Mesenchymal stem cell (in vitro differentiated cells and primary cell): ENCODE measurements around the gene IDH3A.
A peak's percentile ranks its signal among the peaks of the same experiment; 100 is the strongest.

Experiments used
- DNase-seq: peaks from one replicate; pipeline ENCODE4 v3.0.0-alpha.2; 2013
- H2AFZ ChIP-seq: one replicate; pipeline ENCODE4 v1.6.1; 2013; ENCODE audit warnings: low read depth, mild to moderate bottlenecking, control low read depth, inconsistent platforms, low read length, moderate library complexity
- H2AK5ac ChIP-seq: 2 replicates; pipeline ENCODE4 v1.6.1; 2013; ENCODE audit warnings: low read length, moderate library complexity, mild to moderate bottlenecking, inconsistent platforms; ENCODE audit not compliant: severe bottlenecking
- H2BK120ac ChIP-seq: one replicate; pipeline ENCODE4 v1.6.1; 2013; ENCODE audit warnings: low read depth, mild to moderate bottlenecking, inconsistent platforms, low read length, moderate library complexity
- H2BK12ac ChIP-seq, 2 experiments: one replicate each; pipeline ENCODE4 v1.6.1; 2013; ENCODE audit warnings: inconsistent platforms in 2 of 2, low read length in 2 of 2, mild to moderate bottlenecking in 2 of 2, moderate library complexity in 2 of 2, control low read depth in 1 of 2
- H2BK15ac ChIP-seq: one replicate; pipeline ENCODE4 v1.6.1; 2013; ENCODE audit warnings: mild to moderate bottlenecking, low read depth, inconsistent platforms; ENCODE audit not compliant: poor library complexity, severe bottlenecking
- H2BK5ac ChIP-seq: 2 replicates; pipeline ENCODE4 v1.6.1; 2013; ENCODE audit warnings: low read depth, mild to moderate bottlenecking, low read length, control low read depth, inconsistent platforms; ENCODE audit not compliant: poor library complexity, severe bottlenecking
- H3K14ac ChIP-seq, 2 experiments: one replicate each; pipeline ENCODE4 v1.6.1; 2013; ENCODE audit warnings: inconsistent platforms in 2 of 2, low read length in 2 of 2, control low read depth in 1 of 2, mild to moderate bottlenecking in 1 of 2, moderate library complexity in 1 of 2
- H3K18ac ChIP-seq, 2 experiments: one replicate each; pipeline ENCODE4 v1.6.1; 2013; ENCODE audit warnings: inconsistent platforms in 2 of 2, low read length in 2 of 2, control low read depth in 1 of 2, low read depth in 1 of 2, mild to moderate bottlenecking in 1 of 2
- H3K23ac ChIP-seq, 2 experiments: one replicate each; pipeline ENCODE4 v1.6.1; 2013; ENCODE audit warnings: inconsistent platforms in 2 of 2, low read length in 2 of 2, mild to moderate bottlenecking in 2 of 2, moderate library complexity in 2 of 2, control low read depth in 1 of 2
- H3K27ac ChIP-seq: 2 replicates; pipeline ENCODE4 v1.5.1; 2013; ENCODE audit warnings: mild to moderate bottlenecking, moderate library complexity, low read length, control low read depth, inconsistent platforms; ENCODE audit not compliant: poor library complexity, severe bottlenecking
- H3K27me3 ChIP-seq, 2 experiments: 2 replicates each; pipeline versions ENCODE4 v1.6.1 to v1.7.0; 2013; ENCODE audit warnings: low read length in 2 of 2, mild to moderate bottlenecking in 2 of 2, moderate library complexity in 2 of 2, control low read depth in 1 of 2, inconsistent platforms in 1 of 2; ENCODE audit not compliant: control insufficient read depth in 1 of 2, insufficient read depth in 1 of 2
- H3K36me3 ChIP-seq, 2 experiments: 2 replicates each; pipeline versions ENCODE4 v1.6.1 to v1.7.0; 2013; ENCODE audit warnings: low read length in 2 of 2, control low read depth in 1 of 2, inconsistent platforms in 1 of 2, low read depth in 1 of 2, mild to moderate bottlenecking in 1 of 2; ENCODE audit not compliant: insufficient read depth in 2 of 2, control insufficient read depth in 1 of 2
- H3K4ac ChIP-seq, 2 experiments: one replicate each; pipeline ENCODE4 v1.6.1; 2013; ENCODE audit warnings: inconsistent platforms in 2 of 2, low read length in 2 of 2, mild to moderate bottlenecking in 2 of 2, moderate library complexity in 2 of 2, control low read depth in 1 of 2, low read depth in 1 of 2
- H3K4me1 ChIP-seq: 2 replicates; pipeline ENCODE4 v1.6.1; 2013; ENCODE audit warnings: low read depth, low read length, control low read depth; ENCODE audit not compliant: control insufficient read depth, insufficient read depth
- H3K4me2 ChIP-seq: 2 replicates; pipeline ENCODE4 v1.6.1; 2013; ENCODE audit warnings: low read length, mild to moderate bottlenecking, inconsistent platforms; ENCODE audit not compliant: poor library complexity, severe bottlenecking
- H3K4me3 ChIP-seq, 2 experiments: 2 replicates each; pipeline versions ENCODE4 v1.5.1 to v1.7.0; 2013; ENCODE audit warnings: low read length in 2 of 2, mild to moderate bottlenecking in 2 of 2, control low read depth in 1 of 2, low read depth in 1 of 2; ENCODE audit not compliant: insufficient read depth in 1 of 2
- H3K79me1 ChIP-seq: replicated peaks from 2 replicates; pipeline ENCODE4 v1.6.1; 2013; ENCODE audit warnings: mild to moderate bottlenecking, control low read depth, low read length, inconsistent platforms; ENCODE audit not compliant: poor library complexity, severe bottlenecking
- H3K9ac ChIP-seq: 2 replicates; pipeline ENCODE4 v1.7.0; 2013; ENCODE audit warnings: mild to moderate bottlenecking, low read length, moderate library complexity
- H3K9me3 ChIP-seq: 2 replicates; pipeline ENCODE4 v1.7.0; 2013; ENCODE audit warnings: mild to moderate bottlenecking, low read length; ENCODE audit not compliant: control insufficient read depth
- H4K8ac ChIP-seq: one replicate; pipeline ENCODE4 v1.6.1; 2013; ENCODE audit warnings: inconsistent platforms, mild to moderate bottlenecking, low read length, moderate library complexity
- H4K91ac ChIP-seq: one replicate; pipeline ENCODE4 v1.6.1; 2013; ENCODE audit warnings: mild to moderate bottlenecking, low read length, inconsistent platforms
- WGBS: methylation state at CpG from one replicate; pipeline ENCODE4 v1.1.7; 2013; ENCODE audit warnings: mixed read lengths; 5-methylcytosine and 5-hydroxymethylcytosine counted together

Gene IDH3A

GRCh38 chr15:78129751-78130287, 19.3 kb upstream of the IDH3A start:
- H2AK5ac ChIP-seq = no peak overlapping the region
- 90% methylated on average over 5 of the region's 5 CpGs for WGBS
- H3K79me1 ChIP-seq = peaks cover 7% of the 10 kb centered on the region

GRCh38 chr15:78130466-78131294, 18.5 kb upstream of the IDH3A start:
- Histone ChIP-seq H4K8ac (peak overlapping the region; percentile 64), H2AK5ac (no peak overlapping the region), H3K14ac (no peak overlapping the region), H3K4me1 (peaks cover 13% of the 10 kb centered on the region), H2BK15ac (peak overlapping the region; percentile 71), H2BK12ac (no peak overlapping the region), H3K36me3 (no peaks in the 10 kb centered on the region), H2BK120ac (peak overlapping the region; percentile 7), H3K18ac (peak overlapping the region; percentile 50 to 54), H3K4me3 (peak overlapping the region; percentile 81 to 87), H2AFZ (peak overlapping the region; percentile 36), H4K91ac (peak overlapping the region; percentile 48), H3K4me2 (peak overlapping the region; percentile 69), H3K9ac (peak overlapping the region; percentile 91), H3K23ac (no peak overlapping the region), H3K27me3 (peaks cover 0 to 15% of the 10 kb centered on the region in 2 experiments), H3K9me3 (no peaks in the 10 kb centered on the region), H2BK5ac (no peak overlapping the region), H3K79me1 (peaks cover 7% of the 10 kb centered on the region), H3K4ac (peak overlapping the region; percentile 17 to 77), H3K27ac (no peak overlapping the region)
- 46% methylated on average over 34 of the region's 51 CpGs for WGBS
- no peak for DNase-seq

More at GRCh38 chr15:78129751-78130287, 19.3 kb upstream of the IDH3A start:
- H2BK5ac ChIP-seq = no peak overlapping the region
- no peak overlapping the region for H3K27ac ChIP-seq
- no peak overlapping the region for H3K14ac ChIP-seq
- peaks cover 13% of the 10 kb centered on the region for H3K4me1 ChIP-seq
- H3K23ac ChIP-seq = no peak overlapping the region
- no peaks in the 10 kb centered on the region for H3K9me3 ChIP-seq
- H3K18ac ChIP-seq = no peak overlapping the region
- H2AFZ ChIP-seq = no peak overlapping the region
- peaks cover 0 to 15% of the 10 kb centered on the region in 2 experiments for H3K27me3 ChIP-seq
- no peak for DNase-seq
- no peaks in the 10 kb centered on the region for H3K36me3 ChIP-seq
- no peak overlapping the region for H2BK15ac ChIP-seq
- H3K9ac ChIP-seq = no peak overlapping the region
- no peak overlapping the region for H2BK120ac ChIP-seq
- H3K4me2 ChIP-seq = no peak overlapping the region
- no peak overlapping the region for H4K91ac ChIP-seq
- peak overlapping the region in 1 of 2 experiments; percentile 4 for H2BK12ac ChIP-seq
- no peak overlapping the region for H4K8ac ChIP-seq
- peak overlapping the region in 1 of 2 experiments; percentile 13 for H3K4ac ChIP-seq
- H3K4me3 ChIP-seq = no peak overlapping the region

GRCh38 chr15:78131295-78132061, 17.7 kb upstream of the IDH3A start, which contains the start of gene CIB2:
Gene CIB2 (minus strand): TSS chr15:78131445. CDS start chr15:78131215, 230 bp downstream.
- peak; percentile 65 for DNase-seq
- Histone ChIP-seq H2BK120ac (peak within 1 kb of the TSS; percentile 83), H2AK5ac (peak within 1 kb of the TSS; percentile 6), H2BK5ac (no peak within 1 kb of the TSS), H3K23ac (peak within 1 kb of the TSS in 1 of 2 experiments; percentile 46), H3K79me1 (peaks cover 7% of the 10 kb centered on the region), H2BK12ac (peak within 1 kb of the TSS in 1 of 2 experiments; percentile 71), H3K27me3 (peaks cover 0 to 15% of the 10 kb centered on the region in 2 experiments), H3K36me3 (no peaks in the 10 kb centered on the region), H4K91ac (peak within 1 kb of the TSS; percentile 85), H3K4me2 (peak within 1 kb of the TSS; percentile 69), H3K27ac (no peak within 1 kb of the TSS), H3K18ac (peak within 1 kb of the TSS; percentile 96 to 99), H3K9me3 (no peaks in the 10 kb centered on the region), H3K4me3 (peak within 1 kb of the TSS; percentile 81 to 87), H2AFZ (peak within 1 kb of the TSS; percentile 65), H3K4ac (peak within 1 kb of the TSS; percentile 45 to 77), H4K8ac (peak within 1 kb of the TSS; percentile 94), H3K14ac (peak within 1 kb of the TSS; percentile 45 to 59), H2BK15ac (peak within 1 kb of the TSS; percentile 83), H3K4me1 (peaks cover 13% of the 10 kb centered on the region), H3K9ac (peak within 1 kb of the TSS; percentile 91)
- WGBS = 2% methylated on average over 50 of the region's 79 CpGs
